Measurements from ENCODE around the gene PDIA3.

The PDIA3 gene

GRCh38 chr15:43762824-43763223 lies 16.6 kb downstream of the PDIA3 start:
- H3K9me2 ChIP-seq (replicated peaks; ENCODE audit: insufficient read depth, low read length), result no peaks in the 10 kb centered on the region
- peaks cover 9% of the 10 kb centered on the region; the same call in 1 of the 2 replicates for H3K79me2 ChIP-seq (ENCODE audit: insufficient read depth, low read length)
- H4K20me1 ChIP-seq (ENCODE audit: low read depth, low read length), result peaks cover 13% of the 10 kb centered on the region; the same call in 1 of the 2 replicates
- peaks cover 58% of the 10 kb centered on the region for H3K36me3 ChIP-seq (ENCODE audit: low read length)
- no peaks in the 10 kb centered on the region for H3K27me3 ChIP-seq (ENCODE audit: low read length)
- H2AFZ ChIP-seq (ENCODE audit: low read depth, low read length, severe bottlenecking), result no peak overlapping the region
- no peak overlapping the region for H3K4me3 ChIP-seq (ENCODE audit: insufficient read depth, low read length, poor library complexity, severe bottlenecking)
- no peak overlapping the region for H3K9ac ChIP-seq (ENCODE audit: low read length)
- H3F3A ChIP-seq (ENCODE audit: insufficient read depth), result peaks cover 56% of the 10 kb centered on the region
- H3K27ac ChIP-seq (ENCODE audit: low read depth, low read length), result no peak overlapping the region
- TF ChIP-seq EZH2phosphoT487 (conservative IDR thresholded peaks at IDR 0.05; ENCODE audit: low read length) (no peak), CTCF (IDR thresholded peaks at IDR 0.05; ENCODE audit: insufficient read depth, low read length, poor library complexity, severe bottlenecking) (no peak)
- no peaks in the 10 kb centered on the region for H3K9me3 ChIP-seq (ENCODE audit: insufficient read depth, low read length)
- no peak overlapping the region for H3K4me2 ChIP-seq (ENCODE audit: low read depth, low read length, poor library complexity, severe bottlenecking)

GRCh38 chr15:43763819-43764446 lies 17.7 kb downstream of the PDIA3 start:
- no peak overlapping the region for H2AFZ ChIP-seq (ENCODE audit: low read depth, low read length, severe bottlenecking)
- H3K79me2 ChIP-seq (ENCODE audit: insufficient read depth, low read length), result peaks cover 9% of the 10 kb centered on the region; the same call in 1 of the 2 replicates
- H3K4me2 ChIP-seq (ENCODE audit: low read depth, low read length, poor library complexity, severe bottlenecking), result no peak overlapping the region
- H3K9me3 ChIP-seq (ENCODE audit: insufficient read depth, low read length), result no peaks in the 10 kb centered on the region
- TF ChIP-seq EZH2phosphoT487 (conservative IDR thresholded peaks at IDR 0.05; ENCODE audit: low read length), result no peak
- TF ChIP-seq CTCF (IDR thresholded peaks at IDR 0.05; ENCODE audit: insufficient read depth, low read length, poor library complexity, severe bottlenecking), result no peak
- no peak overlapping the region for H3K27ac ChIP-seq (ENCODE audit: low read depth, low read length)
- no peaks in the 10 kb centered on the region for H3K27me3 ChIP-seq (ENCODE audit: low read length)
- H3K36me3 ChIP-seq (ENCODE audit: low read length), result peaks cover 63% of the 10 kb centered on the region
- H3K4me3 ChIP-seq (ENCODE audit: insufficient read depth, low read length, poor library complexity, severe bottlenecking), result no peak overlapping the region
- H3F3A ChIP-seq (ENCODE audit: insufficient read depth), result peaks cover 66% of the 10 kb centered on the region
- no peaks in the 10 kb centered on the region for H3K9me2 ChIP-seq (replicated peaks; ENCODE audit: insufficient read depth, low read length)
- no peak overlapping the region for H3K9ac ChIP-seq (ENCODE audit: low read length)
- peaks cover 13% of the 10 kb centered on the region; the same call in 1 of the 2 replicates for H4K20me1 ChIP-seq (ENCODE audit: low read depth, low read length)

- Histone ChIP-seq H3K36me3 (ENCODE audit: low read length) (peaks cover 69% of the 10 kb centered on the region), H3K9ac (ENCODE audit: low read length) (no peak overlapping the region), H3K27ac (ENCODE audit: low read depth, low read length) (peak overlapping the region; percentile 37), H3K4me2 (ENCODE audit: low read depth, low read length, poor library complexity, severe bottlenecking) (no peak overlapping the region), H2AFZ (ENCODE audit: low read depth, low read length, severe bottlenecking) (no peak overlapping the region), H3K4me3 (ENCODE audit: insufficient read depth, low read length, poor library complexity, severe bottlenecking) (no peak overlapping the region), H3K79me2 (ENCODE audit: insufficient read depth, low read length) (peaks cover 3% of the 10 kb centered on the region; the same call in 1 of the 2 replicates), H3K9me3 (ENCODE audit: insufficient read depth, low read length) (no peaks in the 10 kb centered on the region), H3K9me2 (replicated peaks; ENCODE audit: insufficient read depth, low read length) (no peaks in the 10 kb centered on the region), H3K27me3 (ENCODE audit: low read length) (no peaks in the 10 kb centered on the region), H3F3A (ENCODE audit: insufficient read depth) (peaks cover 96% of the 10 kb centered on the region), H4K20me1 (ENCODE audit: low read depth, low read length) (0 out of 2 replicates have a peak, but pooled peaks cover 2% of the 10 kb centered on the region)
- TF ChIP-seq CTCF (IDR thresholded peaks at IDR 0.05; ENCODE audit: insufficient read depth, low read length, poor library complexity, severe bottlenecking) (peak; percentile 84), EZH2phosphoT487 (conservative IDR thresholded peaks at IDR 0.05; ENCODE audit: low read length) (no peak)
Observed at GRCh38 chr15:43769584-43770228, 23.5 kb downstream of the PDIA3 start.
